Measurements from ENCODE around the gene GLRX3.
A peak's percentile ranks its signal among the peaks of the same experiment; 100 is the strongest.

The GLRX3 gene

DNA sequence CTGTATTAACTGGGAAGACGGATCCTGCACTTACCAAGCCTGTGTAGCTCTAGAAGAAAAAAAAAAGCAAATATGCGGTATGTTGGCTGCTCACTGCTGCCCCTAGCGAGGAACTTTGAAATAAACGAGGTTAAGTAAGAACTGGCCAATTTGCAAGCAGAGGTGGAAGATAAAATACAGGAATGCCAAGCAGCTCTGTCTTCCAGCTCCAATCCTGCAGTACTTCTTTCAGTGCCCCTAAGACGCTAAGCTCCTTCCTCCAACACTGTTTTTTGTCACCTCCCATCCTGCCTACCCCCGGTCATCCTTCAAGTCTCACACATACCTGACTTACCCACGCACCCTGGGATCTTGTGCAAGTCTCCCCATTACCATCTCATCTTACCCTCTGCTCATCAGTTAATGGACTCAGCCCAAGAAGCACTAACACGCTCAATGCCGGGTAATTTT lies 26.4 kb upstream of the GLRX3 start (continued):
- TF ChIP-seq, protein P1, sequence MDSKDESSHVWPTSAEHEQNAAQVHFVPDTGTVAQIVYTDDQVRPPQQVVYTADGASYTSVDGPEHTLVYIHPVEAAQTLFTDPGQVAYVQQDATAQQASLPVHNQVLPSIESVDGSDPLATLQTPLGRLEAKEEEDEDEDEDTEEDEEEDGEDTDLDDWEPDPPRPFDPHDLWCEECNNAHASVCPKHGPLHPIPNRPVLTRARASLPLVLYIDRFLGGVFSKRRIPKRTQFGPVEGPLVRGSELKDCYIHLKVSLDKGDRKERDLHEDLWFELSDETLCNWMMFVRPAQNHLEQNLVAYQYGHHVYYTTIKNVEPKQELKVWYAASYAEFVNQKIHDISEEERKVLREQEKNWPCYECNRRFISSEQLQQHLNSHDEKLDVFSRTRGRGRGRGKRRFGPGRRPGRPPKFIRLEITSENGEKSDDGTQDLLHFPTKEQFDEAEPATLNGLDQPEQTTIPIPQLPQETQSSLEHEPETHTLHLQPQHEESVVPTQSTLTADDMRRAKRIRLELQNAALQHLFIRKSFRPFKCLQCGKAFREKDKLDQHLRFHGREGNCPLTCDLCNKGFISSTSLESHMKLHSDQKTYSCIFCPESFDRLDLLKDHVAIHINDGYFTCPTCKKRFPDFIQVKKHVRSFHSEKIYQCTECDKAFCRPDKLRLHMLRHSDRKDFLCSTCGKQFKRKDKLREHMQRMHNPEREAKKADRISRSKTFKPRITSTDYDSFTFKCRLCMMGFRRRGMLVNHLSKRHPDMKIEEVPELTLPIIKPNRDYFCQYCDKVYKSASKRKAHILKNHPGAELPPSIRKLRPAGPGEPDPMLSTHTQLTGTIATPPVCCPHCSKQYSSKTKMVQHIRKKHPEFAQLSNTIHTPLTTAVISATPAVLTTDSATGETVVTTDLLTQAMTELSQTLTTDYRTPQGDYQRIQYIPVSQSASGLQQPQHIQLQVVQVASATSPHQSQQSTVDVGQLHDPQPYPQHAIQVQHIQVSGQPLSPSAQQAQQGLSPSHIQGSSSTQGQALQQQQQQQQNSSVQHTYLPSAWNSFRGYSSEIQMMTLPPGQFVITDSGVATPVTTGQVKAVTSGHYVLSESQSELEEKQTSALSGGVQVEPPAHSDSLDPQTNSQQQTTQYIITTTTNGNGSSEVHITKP (tag by site-specific recombination; IDR thresholded peaks at IDR 0.05), result peak; percentile 94
- TF ChIP-seq MZF1 (tag by site-specific recombination; IDR thresholded peaks at IDR 0.05; ENCODE audit: borderline replicate concordance), result peak; percentile 55; the same call in 1 of the 2 replicates
- TF ChIP-seq, protein P2, sequence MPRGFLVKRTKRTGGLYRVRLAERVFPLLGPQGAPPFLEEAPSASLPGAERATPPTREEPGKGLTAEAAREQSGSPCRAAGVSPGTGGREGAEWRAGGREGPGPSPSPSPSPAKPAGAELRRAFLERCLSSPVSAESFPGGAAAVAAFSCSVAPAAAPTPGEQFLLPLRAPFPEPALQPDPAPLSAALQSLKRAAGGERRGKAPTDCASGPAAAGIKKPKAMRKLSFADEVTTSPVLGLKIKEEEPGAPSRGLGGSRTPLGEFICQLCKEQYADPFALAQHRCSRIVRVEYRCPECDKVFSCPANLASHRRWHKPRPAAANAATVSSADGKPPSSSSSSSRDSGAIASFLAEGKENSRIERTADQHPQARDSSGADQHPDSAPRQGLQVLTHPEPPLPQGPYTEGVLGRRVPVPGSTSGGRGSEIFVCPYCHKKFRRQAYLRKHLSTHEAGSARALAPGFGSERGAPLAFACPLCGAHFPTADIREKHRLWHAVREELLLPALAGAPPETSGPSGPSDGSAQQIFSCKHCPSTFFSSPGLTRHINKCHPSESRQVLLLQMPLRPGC (tag by site-specific recombination; IDR thresholded peaks at IDR 0.05), result 0 out of 2 replicates have a peak, but pooled peaks have one; percentile 19
- TF ChIP-seq FEZF1 (tag by site-specific recombination; IDR thresholded peaks at IDR 0.05), result no peak
- TF ChIP-seq, protein P3, sequence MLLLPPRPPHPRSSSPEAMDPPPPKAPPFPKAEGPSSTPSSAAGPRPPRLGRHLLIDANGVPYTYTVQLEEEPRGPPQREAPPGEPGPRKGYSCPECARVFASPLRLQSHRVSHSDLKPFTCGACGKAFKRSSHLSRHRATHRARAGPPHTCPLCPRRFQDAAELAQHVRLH (tag by site-specific recombination; IDR thresholded peaks at IDR 0.05), result peak; percentile 58; the same call in 1 of the 2 replicates
- TF ChIP-seq ZNF426 (tag by site-specific recombination; IDR thresholded peaks at IDR 0.05), result no peak
- TF ChIP-seq ZEB2 (tag by site-specific recombination; IDR thresholded peaks at IDR 0.05), result 0 out of 2 replicates have a peak, but pooled peaks have one; percentile 19
- TF ChIP-seq, protein P4, sequence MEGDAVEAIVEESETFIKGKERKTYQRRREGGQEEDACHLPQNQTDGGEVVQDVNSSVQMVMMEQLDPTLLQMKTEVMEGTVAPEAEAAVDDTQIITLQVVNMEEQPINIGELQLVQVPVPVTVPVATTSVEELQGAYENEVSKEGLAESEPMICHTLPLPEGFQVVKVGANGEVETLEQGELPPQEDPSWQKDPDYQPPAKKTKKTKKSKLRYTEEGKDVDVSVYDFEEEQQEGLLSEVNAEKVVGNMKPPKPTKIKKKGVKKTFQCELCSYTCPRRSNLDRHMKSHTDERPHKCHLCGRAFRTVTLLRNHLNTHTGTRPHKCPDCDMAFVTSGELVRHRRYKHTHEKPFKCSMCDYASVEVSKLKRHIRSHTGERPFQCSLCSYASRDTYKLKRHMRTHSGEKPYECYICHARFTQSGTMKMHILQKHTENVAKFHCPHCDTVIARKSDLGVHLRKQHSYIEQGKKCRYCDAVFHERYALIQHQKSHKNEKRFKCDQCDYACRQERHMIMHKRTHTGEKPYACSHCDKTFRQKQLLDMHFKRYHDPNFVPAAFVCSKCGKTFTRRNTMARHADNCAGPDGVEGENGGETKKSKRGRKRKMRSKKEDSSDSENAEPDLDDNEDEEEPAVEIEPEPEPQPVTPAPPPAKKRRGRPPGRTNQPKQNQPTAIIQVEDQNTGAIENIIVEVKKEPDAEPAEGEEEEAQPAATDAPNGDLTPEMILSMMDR (tag by site-specific recombination; IDR thresholded peaks at IDR 0.05), result peak; percentile 87

DNA sequence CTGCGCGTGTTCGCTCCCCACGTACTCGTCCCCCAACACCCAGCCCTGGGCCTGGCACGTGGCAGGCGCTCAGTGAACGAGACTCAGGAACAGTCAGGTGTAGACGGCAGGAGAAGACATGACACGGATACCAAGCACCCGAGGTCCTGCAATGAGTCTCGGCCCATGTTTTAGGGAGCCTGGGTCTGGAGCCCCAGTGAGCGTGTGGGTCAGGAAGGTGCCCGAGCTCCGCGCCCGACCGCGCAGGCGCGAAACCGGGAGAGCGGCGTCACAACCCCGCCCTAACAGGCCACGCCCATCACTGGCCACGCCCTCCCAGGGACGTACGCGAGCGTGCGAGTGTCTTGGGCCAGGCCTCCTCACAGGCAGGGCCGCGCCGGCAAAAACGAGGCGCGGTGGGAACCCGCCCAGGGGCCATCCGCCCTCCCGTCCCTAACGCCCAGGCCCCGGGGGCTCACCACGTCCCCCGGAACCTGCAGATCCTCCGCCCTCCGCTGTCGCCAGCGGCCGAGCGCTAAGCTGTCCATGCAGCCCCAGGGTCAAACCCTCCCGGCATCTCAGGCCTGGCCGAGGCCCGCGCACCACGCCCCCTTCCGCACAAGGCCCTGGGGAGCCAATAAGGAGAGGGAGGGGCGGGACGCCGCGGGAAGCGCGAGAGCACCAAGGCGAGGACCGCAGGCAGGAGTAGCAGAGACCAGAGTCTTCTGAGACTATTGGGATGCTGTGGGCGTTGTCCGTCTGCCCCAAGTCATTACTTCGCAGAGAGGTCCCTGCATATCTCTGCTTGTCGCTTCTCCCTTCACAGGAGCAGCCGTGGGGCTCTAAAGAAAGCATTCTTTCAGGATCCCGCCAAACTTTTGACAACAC lies 25.7 kb upstream of the GLRX3 start, which contains the start of gene C10orf143:
Gene C10orf143, minus strand, starts transcription at position 585 of the 867 bp plus-strand sequence. Its CDS starts 58 bp downstream, at position 527.
- Histone ChIP-seq H3K27ac (ENCODE audit: extremely low read depth, low read depth, low read length) (peak within 1 kb of the TSS; percentile 94), H3K9me3 (ENCODE audit: control insufficient read depth, insufficient read depth, low read depth, low read length) (no peaks in the 10 kb centered on the region), H3K4me1 (ENCODE audit: control insufficient read depth, insufficient read depth, low read length) (no peaks in the 10 kb centered on the region), H3K4me3 (ENCODE audit: low read depth, low read length) (peak within 1 kb of the TSS; percentile 72), H3K36me3 (ENCODE audit: control insufficient read depth in 2 of 2, insufficient read depth in 1 of 2, low read length in 2 of 2) (peaks cover 0 to 3% of the 10 kb centered on the region in 2 experiments; a peak in 1 of 3 replicates)
- ChIA-PET CTCF (interaction anchor here (0.6 to 2.2 kb wide), 27 partner anchors 9 to 900 kb away, joined by 3 to 14 read pairs (median 4); partner anchors contain the start of gene GLRX3), POLR2A (interaction anchor here (0.6 to 3.1 kb wide), 18 partner anchors 10 to 160 kb away, joined by 3 to 127 read pairs (median 4); partner anchors contain the start of gene GLRX3)
- TF ChIP-seq, protein P5, sequence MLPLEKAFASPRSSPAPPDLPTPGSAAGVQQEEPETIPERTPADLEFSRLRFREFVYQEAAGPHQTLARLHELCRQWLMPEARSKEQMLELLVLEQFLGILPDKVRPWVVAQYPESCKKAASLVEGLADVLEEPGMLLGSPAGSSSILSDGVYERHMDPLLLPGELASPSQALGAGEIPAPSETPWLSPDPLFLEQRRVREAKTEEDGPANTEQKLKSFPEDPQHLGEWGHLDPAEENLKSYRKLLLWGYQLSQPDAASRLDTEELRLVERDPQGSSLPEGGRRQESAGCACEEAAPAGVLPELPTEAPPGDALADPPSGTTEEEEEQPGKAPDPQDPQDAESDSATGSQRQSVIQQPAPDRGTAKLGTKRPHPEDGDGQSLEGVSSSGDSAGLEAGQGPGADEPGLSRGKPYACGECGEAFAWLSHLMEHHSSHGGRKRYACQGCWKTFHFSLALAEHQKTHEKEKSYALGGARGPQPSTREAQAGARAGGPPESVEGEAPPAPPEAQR (tag by site-specific recombination; IDR thresholded peaks at IDR 0.05), result no peak
- TF ChIP-seq, protein P6, sequence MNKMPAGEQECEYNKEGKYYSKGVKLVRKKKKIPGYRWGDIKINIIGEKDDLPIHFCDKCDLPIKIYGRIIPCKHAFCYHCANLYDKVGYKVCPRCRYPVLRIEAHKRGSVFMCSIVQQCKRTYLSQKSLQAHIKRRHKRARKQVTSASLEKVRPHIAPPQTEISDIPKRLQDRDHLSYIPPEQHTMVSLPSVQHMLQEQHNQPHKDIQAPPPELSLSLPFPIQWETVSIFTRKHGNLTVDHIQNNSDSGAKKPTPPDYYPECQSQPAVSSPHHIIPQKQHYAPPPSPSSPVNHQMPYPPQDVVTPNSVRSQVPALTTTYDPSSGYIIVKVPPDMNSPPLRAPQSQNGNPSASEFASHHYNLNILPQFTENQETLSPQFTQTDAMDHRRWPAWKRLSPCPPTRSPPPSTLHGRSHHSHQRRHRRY (tag by site-specific recombination; IDR thresholded peaks at IDR 0.05), result no peak
- TF ChIP-seq SCRT1 (tag by site-specific recombination; IDR thresholded peaks at IDR 0.05; ENCODE audit: borderline replicate concordance), result no peak
- peak; percentile 81 for TF ChIP-seq ZNF2 (tag by site-specific recombination; IDR thresholded peaks at IDR 0.05)
- TF ChIP-seq ZNF610 (tag by site-specific recombination; IDR thresholded peaks at IDR 0.05; ENCODE audit: borderline replicate concordance), result 0 out of 2 replicates have a peak, but pooled peaks have one; percentile 56
- TF ChIP-seq ZSCAN16 (tag by site-specific recombination; IDR thresholded peaks at IDR 0.05), result peak; percentile 34; the same call in 1 of the 2 replicates
- TF ChIP-seq ZNF501 (tag by site-specific recombination; IDR thresholded peaks at IDR 0.05), result peak; percentile 87
- TF ChIP-seq, protein P7, sequence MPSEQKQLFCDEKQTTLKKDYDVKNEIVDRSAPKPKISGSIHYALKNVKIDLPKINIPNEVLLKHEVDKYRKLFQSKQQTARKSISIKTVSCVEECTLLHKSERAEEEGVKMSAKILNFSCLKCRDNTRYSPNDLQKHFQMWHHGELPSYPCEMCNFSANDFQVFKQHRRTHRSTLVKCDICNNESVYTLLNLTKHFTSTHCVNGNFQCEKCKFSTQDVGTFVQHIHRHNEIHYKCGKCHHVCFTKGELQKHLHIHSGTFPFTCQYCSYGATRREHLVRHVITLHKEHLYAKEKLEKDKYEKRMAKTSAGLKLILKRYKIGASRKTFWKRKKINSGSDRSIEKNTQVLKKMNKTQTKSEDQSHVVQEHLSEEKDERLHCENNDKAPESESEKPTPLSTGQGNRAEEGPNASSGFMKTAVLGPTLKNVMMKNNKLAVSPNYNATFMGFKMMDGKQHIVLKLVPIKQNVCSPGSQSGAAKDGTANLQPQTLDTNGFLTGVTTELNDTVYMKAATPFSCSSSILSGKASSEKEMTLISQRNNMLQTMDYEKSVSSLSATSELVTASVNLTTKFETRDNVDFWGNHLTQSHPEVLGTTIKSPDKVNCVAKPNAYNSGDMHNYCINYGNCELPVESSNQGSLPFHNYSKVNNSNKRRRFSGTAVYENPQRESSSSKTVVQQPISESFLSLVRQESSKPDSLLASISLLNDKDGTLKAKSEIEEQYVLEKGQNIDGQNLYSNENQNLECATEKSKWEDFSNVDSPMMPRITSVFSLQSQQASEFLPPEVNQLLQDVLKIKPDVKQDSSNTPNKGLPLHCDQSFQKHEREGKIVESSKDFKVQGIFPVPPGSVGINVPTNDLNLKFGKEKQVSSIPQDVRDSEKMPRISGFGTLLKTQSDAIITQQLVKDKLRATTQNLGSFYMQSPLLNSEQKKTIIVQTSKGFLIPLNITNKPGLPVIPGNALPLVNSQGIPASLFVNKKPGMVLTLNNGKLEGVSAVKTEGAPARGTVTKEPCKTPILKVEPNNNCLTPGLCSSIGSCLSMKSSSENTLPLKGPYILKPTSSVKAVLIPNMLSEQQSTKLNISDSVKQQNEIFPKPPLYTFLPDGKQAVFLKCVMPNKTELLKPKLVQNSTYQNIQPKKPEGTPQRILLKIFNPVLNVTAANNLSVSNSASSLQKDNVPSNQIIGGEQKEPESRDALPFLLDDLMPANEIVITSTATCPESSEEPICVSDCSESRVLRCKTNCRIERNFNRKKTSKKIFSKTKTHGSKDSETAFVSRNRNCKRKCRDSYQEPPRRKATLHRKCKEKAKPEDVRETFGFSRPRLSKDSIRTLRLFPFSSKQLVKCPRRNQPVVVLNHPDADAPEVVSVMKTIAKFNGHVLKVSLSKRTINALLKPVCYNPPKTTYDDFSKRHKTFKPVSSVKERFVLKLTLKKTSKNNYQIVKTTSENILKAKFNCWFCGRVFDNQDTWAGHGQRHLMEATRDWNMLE (tag by site-specific recombination; conservative IDR thresholded peaks at IDR 0.05; ENCODE audit: low read depth), result no peak; the same call in 1 of the 2 replicates
- no peak for TF ChIP-seq GLI2 (tag by site-specific recombination; IDR thresholded peaks at IDR 0.05; ENCODE audit: borderline replicate concordance, low read depth)
